Measurements from ENCODE around the gene RASSF7.

DNA sequence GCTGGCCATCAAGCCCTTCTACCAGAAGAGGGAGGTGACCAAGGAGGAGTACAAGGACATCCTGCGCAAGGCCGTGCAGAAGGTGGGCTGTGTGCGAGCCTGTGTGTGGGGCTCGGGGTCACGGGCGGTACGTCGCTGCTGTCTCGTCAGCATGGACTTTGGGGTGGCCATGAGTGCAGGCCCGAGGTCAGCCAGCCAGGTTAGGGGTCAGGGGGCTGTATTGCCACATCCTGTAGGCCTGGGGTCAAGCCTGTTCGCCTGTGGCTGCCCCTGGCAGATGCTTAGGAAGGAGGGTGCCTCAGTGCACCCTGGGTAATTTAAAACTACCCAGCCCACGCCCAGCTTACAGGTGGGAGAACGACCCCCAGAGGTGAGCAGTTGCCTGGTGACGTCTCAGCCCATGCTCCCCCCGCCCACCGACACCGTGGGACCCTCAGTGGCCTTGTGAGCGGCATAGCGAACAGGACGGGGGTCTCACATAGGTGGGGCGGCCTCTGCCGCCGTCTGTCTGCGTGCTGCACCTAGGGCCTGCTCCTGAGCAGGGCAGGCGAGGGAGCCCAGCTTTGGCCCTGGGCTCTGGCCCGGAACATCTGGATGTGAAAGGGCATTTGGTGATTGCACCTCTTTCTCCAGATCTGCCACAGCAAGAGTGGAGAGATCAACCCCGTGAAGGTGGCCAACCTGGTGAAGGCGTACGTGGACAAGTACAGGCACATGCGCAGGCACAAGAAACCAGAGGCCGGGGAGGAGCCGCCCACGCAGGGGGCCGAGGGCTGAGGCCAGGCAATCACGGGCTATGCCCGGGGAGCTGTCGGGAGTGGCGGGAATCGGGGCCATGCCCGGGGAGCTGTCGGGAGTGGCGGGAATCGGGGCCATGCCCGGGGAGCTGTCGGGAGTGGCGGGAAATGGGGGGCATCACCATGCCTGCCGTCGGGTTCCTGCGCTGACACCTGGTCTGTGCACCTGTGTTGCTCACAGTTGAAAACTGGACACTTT is 50.5 kb downstream of the RASSF7 start:
- TF ChIP-seq, protein P1, sequence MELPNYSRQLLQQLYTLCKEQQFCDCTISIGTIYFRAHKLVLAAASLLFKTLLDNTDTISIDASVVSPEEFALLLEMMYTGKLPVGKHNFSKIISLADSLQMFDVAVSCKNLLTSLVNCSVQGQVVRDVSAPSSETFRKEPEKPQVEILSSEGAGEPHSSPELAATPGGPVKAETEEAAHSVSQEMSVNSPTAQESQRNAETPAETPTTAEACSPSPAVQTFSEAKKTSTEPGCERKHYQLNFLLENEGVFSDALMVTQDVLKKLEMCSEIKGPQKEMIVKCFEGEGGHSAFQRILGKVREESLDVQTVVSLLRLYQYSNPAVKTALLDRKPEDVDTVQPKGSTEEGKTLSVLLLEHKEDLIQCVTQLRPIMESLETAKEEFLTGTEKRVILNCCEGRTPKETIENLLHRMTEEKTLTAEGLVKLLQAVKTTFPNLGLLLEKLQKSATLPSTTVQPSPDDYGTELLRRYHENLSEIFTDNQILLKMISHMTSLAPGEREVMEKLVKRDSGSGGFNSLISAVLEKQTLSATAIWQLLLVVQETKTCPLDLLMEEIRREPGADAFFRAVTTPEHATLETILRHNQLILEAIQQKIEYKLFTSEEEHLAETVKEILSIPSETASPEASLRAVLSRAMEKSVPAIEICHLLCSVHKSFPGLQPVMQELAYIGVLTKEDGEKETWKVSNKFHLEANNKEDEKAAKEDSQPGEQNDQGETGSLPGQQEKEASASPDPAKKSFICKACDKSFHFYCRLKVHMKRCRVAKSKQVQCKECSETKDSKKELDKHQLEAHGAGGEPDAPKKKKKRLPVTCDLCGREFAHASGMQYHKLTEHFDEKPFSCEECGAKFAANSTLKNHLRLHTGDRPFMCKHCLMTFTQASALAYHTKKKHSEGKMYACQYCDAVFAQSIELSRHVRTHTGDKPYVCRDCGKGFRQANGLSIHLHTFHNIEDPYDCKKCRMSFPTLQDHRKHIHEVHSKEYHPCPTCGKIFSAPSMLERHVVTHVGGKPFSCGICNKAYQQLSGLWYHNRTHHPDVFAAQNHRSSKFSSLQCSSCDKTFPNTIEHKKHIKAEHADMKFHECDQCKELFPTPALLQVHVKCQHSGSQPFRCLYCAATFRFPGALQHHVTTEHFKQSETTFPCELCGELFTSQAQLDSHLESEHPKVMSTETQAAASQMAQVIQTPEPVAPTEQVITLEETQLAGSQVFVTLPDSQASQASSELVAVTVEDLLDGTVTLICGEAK (IDR thresholded peaks at IDR 0.05; ENCODE audit: borderline replicate concordance): no peak
- TF ChIP-seq POLR2A (IDR thresholded peaks at IDR 0.05; ENCODE audit: low read depth, low read length) (peak; percentile 83), EZH2 (IDR thresholded peaks at IDR 0.05; ENCODE audit: borderline replicate concordance, control insufficient read depth, low read depth, low read length) (no peak), JUNB (IDR thresholded peaks at IDR 0.05) (no peak), TBL1XR1 (IDR thresholded peaks at IDR 0.05; ENCODE audit: low read depth, low read length) (no peak)
- TF ChIP-seq, protein P2, sequence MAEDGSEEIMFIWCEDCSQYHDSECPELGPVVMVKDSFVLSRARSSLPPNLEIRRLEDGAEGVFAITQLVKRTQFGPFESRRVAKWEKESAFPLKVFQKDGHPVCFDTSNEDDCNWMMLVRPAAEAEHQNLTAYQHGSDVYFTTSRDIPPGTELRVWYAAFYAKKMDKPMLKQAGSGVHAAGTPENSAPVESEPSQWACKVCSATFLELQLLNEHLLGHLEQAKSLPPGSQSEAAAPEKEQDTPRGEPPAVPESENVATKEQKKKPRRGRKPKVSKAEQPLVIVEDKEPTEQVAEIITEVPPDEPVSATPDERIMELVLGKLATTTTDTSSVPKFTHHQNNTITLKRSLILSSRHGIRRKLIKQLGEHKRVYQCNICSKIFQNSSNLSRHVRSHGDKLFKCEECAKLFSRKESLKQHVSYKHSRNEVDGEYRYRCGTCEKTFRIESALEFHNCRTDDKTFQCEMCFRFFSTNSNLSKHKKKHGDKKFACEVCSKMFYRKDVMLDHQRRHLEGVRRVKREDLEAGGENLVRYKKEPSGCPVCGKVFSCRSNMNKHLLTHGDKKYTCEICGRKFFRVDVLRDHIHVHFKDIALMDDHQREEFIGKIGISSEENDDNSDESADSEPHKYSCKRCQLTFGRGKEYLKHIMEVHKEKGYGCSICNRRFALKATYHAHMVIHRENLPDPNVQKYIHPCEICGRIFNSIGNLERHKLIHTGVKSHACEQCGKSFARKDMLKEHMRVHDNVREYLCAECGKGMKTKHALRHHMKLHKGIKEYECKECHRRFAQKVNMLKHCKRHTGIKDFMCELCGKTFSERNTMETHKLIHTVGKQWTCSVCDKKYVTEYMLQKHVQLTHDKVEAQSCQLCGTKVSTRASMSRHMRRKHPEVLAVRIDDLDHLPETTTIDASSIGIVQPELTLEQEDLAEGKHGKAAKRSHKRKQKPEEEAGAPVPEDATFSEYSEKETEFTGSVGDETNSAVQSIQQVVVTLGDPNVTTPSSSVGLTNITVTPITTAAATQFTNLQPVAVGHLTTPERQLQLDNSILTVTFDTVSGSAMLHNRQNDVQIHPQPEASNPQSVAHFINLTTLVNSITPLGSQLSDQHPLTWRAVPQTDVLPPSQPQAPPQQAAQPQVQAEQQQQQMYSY (CRISPR knock-in tag; IDR thresholded peaks at IDR 0.05): no peak
- TF ChIP-seq, protein P3, sequence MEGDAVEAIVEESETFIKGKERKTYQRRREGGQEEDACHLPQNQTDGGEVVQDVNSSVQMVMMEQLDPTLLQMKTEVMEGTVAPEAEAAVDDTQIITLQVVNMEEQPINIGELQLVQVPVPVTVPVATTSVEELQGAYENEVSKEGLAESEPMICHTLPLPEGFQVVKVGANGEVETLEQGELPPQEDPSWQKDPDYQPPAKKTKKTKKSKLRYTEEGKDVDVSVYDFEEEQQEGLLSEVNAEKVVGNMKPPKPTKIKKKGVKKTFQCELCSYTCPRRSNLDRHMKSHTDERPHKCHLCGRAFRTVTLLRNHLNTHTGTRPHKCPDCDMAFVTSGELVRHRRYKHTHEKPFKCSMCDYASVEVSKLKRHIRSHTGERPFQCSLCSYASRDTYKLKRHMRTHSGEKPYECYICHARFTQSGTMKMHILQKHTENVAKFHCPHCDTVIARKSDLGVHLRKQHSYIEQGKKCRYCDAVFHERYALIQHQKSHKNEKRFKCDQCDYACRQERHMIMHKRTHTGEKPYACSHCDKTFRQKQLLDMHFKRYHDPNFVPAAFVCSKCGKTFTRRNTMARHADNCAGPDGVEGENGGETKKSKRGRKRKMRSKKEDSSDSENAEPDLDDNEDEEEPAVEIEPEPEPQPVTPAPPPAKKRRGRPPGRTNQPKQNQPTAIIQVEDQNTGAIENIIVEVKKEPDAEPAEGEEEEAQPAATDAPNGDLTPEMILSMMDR (IDR thresholded peaks at IDR 0.05 in 2 of 3, conservative IDR thresholded peaks at IDR 0.05 in 1 of 3; ENCODE audit: control insufficient read depth in 2 of 3, extremely low read depth in 1 of 3, insufficient read depth in 1 of 3, low read depth in 3 of 3, low read length in 3 of 3): no peak

Data from GM12878 (cell line).